Measurements from ENCODE around the gene KDM4F.

The KDM4F gene

GRCh38 chr11:95092549-95093324 lies 43.5 kb downstream of the KDM4F start:
- no peak for DNase-seq

- no peak for DNase-seq
Observed at GRCh38 chr11:95093548-95093947, 44.3 kb downstream of the KDM4F start.

DNA sequence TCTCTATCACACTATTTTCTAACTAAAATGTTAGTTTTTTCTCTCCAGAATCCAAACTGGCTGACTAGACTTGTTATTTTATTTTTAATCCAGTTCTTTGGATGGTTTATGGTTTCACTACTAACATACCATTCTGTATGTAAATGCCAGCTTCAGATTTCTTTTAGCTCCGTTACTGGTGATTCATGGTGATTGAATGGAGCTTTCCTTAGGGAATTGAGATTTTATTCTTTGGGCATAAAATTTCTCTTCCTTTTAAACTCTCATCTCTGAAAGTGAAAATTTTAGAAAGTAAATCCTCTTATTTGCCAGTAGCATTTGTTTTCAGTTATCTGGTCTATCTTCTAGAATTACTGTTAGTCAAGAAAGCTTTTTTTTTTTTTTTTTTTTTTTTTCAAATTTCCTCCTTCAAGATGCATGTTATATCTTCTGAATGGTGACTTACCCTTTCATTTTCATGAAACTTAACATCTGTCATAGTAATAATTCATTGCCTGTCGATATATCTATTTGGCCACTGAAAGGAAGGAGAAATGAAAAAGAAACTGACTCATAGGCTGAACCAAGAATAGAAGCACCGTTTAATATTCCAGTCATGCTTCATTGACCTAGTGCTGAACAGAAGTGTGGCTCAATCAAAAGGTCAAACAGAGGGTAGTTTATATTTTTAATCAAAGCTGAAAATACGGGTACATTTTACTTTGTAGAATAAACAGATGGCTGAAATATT lies 46.8 kb downstream of the KDM4F start:
- no peak for DNase-seq

GRCh38 chr11:95097209-95097608 lies 48.0 kb downstream of the KDM4F start:
- no peak for DNase-seq

GRCh38 chr11:95098826-95099225 lies 49.6 kb downstream of the KDM4F start:
- no peak for DNase-seq

DNA sequence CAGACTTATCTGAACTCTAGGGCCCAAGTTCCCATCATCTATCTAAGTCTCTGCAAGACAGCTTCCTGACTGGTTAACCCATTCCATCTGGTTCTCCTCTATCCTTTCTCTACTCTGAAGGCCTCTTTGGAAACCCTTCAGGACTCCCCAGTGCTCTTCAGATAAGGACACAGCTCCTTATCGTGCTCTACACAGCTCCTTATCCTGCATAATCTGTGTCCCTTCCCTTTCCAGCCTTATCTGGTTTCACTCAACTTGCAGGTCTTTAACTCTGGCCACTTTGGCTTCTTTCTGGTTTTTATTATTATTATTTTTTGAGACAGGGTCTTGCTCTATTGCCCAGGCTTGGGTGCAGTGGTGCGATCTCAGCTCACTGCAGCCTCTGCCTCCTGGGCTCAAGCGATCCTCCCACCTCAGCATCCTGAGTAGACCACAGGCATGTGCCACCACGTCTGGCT lies 51.0 kb downstream of the KDM4F start:
- DNase-seq: no peak

Measured in NCI-H1930 (cell line).